ENCODE measurements around the gene DAB1. TPM values are rescaled to one million over a fixed set of nuclear protein-coding genes. Genes with fewer than 3 reads are reported as not detected.

The DAB1 gene
- total and polyA plus RNA-seq, 2 of the 8 experiments (the other 6 are each of a cell fraction or from before 2014, with no cell fraction given): 4.4 to 11.8 TPM

GRCh38 chr1:57013522-57013921 lies 410.3 kb downstream of the DAB1 start:
- no peak overlapping the region for H3K18ac ChIP-seq (ENCODE audit: extremely low read depth, low read length)
- CTCF ChIA-PET (ENCODE audit: partially characterized antibody): interaction anchor here (2.3 kb wide), 1 partner anchor 10 kb away, joined by 5 read pairs; no protein-coding TSS in a partner anchor
- no peak overlapping the region for H3K23ac ChIP-seq (ENCODE audit: insufficient read length)
- DNase-seq (ENCODE audit: low read depth in 1 of 2, low spot score in 2 of 2) (no peak), FAIRE-seq (no peak)
- no peak overlapping the region for H2BK20ac ChIP-seq (ENCODE audit: low read length)
- no peak overlapping the region for H4K8ac ChIP-seq (ENCODE audit: extremely low read depth, insufficient read depth, low read length)
- H2BK5ac ChIP-seq (ENCODE audit: low read depth, low read length): no peak overlapping the region
- POLR2A ChIA-PET (ENCODE audit: partially characterized antibody): no interaction called here
- peaks cover 0 to 3% of the 10 kb centered on the region in 2 experiments for H4K20me1 ChIP-seq (replicated peaks in 1 of 2; ENCODE audit: control insufficient read depth in 1 of 2, insufficient read depth in 2 of 2, low read length in 2 of 2)
- H4K5ac ChIP-seq (ENCODE audit: insufficient read length, low read depth, low read length): no peak overlapping the region
- H3K4me2 ChIP-seq (ENCODE audit: insufficient read depth in 1 of 2, low read depth in 2 of 2, low read length in 2 of 2): no peak overlapping the region
- H3K27ac ChIP-seq (ENCODE audit: low read depth, low read length): no peak overlapping the region
- H3K56ac ChIP-seq (replicated peaks; ENCODE audit: insufficient read length, low read depth, low read length): no peak overlapping the region
- no peaks in the 10 kb centered on the region for H3K27me3 ChIP-seq (replicated peaks in 1 of 4; ENCODE audit: control insufficient read depth in 3 of 4, extremely low read depth in 1 of 4, insufficient read depth in 3 of 4, low read length in 3 of 4)
- no peak overlapping the region for H2BK12ac ChIP-seq (ENCODE audit: low read depth, low read length)
- H3K14ac ChIP-seq (ENCODE audit: insufficient read length): no peak overlapping the region
- H2BK15ac ChIP-seq (ENCODE audit: low read length): no peak overlapping the region
- no peaks in the 10 kb centered on the region for H3K36me3 ChIP-seq (ENCODE audit: control insufficient read depth in 2 of 4, insufficient read depth in 4 of 4, low read length in 3 of 4)
- no peak overlapping the region for H2AK5ac ChIP-seq (ENCODE audit: low read depth, low read length)
- no peaks in the 10 kb centered on the region for H3K79me1 ChIP-seq (ENCODE audit: low read depth, low read length)
- H3K4me1 ChIP-seq (replicated peaks in 1 of 4; ENCODE audit: control insufficient read depth in 3 of 4, insufficient read depth in 4 of 4, low read length in 3 of 4): no peaks in the 10 kb centered on the region
- 88% methylated on average over 2 of the region's 2 CpGs; no CpG with 5 or more reads in 1 of the 2 experiments for WGBS, 2 experiments (ENCODE audit: extremely low coverage in 1 of 2, insufficient coverage in 1 of 2, insufficient read length in 1 of 2, insufficient replicate concordance in 2 of 2, low coverage in 1 of 2, low lambda C conversion rate in 2 of 2, missing lambda C conversion rate in 1 of 2)
- no peak overlapping the region for H2BK120ac ChIP-seq (replicated peaks; ENCODE audit: low read depth, low read length)
- no peaks in the 10 kb centered on the region; a peak in 1 of 4 replicates for H3K79me2 ChIP-seq (ENCODE audit: control insufficient read depth in 1 of 2, insufficient read depth in 2 of 2, low read length in 2 of 2)
- H3K4ac ChIP-seq (replicated peaks; ENCODE audit: insufficient read length, low read depth, low read length): no peak overlapping the region
- no peak overlapping the region for H2AFZ ChIP-seq (ENCODE audit: low read length)
- H3K9me3 ChIP-seq (ENCODE audit: insufficient read depth in 2 of 2, low read depth in 1 of 2, low read length in 1 of 2): no peaks in the 10 kb centered on the region
- H4K91ac ChIP-seq (replicated peaks; ENCODE audit: insufficient read length, low read length): no peak overlapping the region
- H3K23me2 ChIP-seq (ENCODE audit: low read depth, low read length): no peaks in the 10 kb centered on the region
- H3K9ac ChIP-seq (replicated peaks in 1 of 4; ENCODE audit: extremely low read depth in 1 of 4, low read depth in 3 of 4, low read length in 3 of 4): no peak overlapping the region
- no peak overlapping the region for H3K4me3 ChIP-seq (ENCODE audit: extremely low read depth in 1 of 4, insufficient read depth in 2 of 4, low read depth in 3 of 4, low read length in 4 of 4)
- TF ChIP-seq SUZ12 (IDR thresholded peaks at IDR 0.05; ENCODE audit: low read length) (no peak), TAF1 (IDR thresholded peaks at IDR 0.05; ENCODE audit: low read depth, low read length) (no peak), RFX5 (IDR thresholded peaks at IDR 0.05; ENCODE audit: borderline replicate concordance, low read depth, low read length) (no peak), PHF8 (conservative IDR thresholded peaks at IDR 0.05; ENCODE audit: low read depth, low read length) (no peak), ASH2L (IDR thresholded peaks at IDR 0.05; ENCODE audit: low read length) (no peak), EGR1 (IDR thresholded peaks at IDR 0.05; ENCODE audit: borderline replicate concordance, low read depth, low read length) (no peak), FOSL1 (IDR thresholded peaks at IDR 0.05; ENCODE audit: insufficient read depth, low read depth, low read length) (no peak), SRF (IDR thresholded peaks at IDR 0.05; ENCODE audit: low read depth, low read length) (no peak), TCF12 (IDR thresholded peaks at IDR 0.05; ENCODE audit: low read depth, low read length) (no peak), KDM4A (IDR thresholded peaks at IDR 0.05; ENCODE audit: low read depth, low read length, severe bottlenecking) (no peak), RNF2 (IDR thresholded peaks at IDR 0.05; ENCODE audit: borderline replicate concordance, low read depth, low read length, missing control alignments, poor library complexity, severe bottlenecking) (no peak), EP300 (IDR thresholded peaks at IDR 0.05; ENCODE audit: borderline replicate concordance in 1 of 2, low read depth in 2 of 2, low read length in 2 of 2) (no peak), KDM1A (IDR thresholded peaks at IDR 0.05; ENCODE audit: borderline replicate concordance, low read length) (no peak)

Measured in H1 (cell line).